ENCODE data around the gene PEPD. TPM values are rescaled to one million over a fixed set of nuclear protein-coding genes. Genes with fewer than 3 reads are reported as not detected.
A peak's percentile ranks its signal among the peaks of the same experiment; 100 is the strongest.

PEPD gene
- total RNA-seq, 2 experiments from 2014 or later: 17.5 to 23.0 TPM

DNA sequence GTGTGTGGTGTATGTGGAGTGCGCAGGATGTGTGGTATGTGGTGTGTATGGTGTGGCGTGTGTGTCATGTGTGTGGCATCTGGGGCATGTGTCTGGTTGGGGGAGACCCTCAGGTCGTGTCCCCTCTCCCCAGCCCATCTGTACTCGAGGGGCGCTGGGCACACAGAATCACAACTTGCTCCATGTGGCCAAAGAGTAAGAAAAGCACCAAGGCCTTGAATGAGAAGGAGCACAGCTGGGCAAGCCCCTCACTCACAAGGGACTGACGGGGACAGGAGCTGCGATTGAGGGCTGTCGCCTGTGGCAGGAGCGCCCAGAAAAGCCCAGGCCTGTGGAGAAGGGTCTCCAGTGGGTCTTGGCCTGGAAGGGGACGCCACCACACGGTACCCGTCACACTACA is 62.8 kb downstream of the PEPD start:
- ChIA-PET CTCF (no interaction called here), POLR2A (no interaction called here)
- Mint-ChIP-seq H3K4me1 (ENCODE audit: low read depth) (no peaks in the 10 kb centered on the region), H3K9me3 (no peaks in the 10 kb centered on the region), H3K27me3 (no peaks in the 10 kb centered on the region), H3K27ac (no peak overlapping the region), H3K36me3 (ENCODE audit: low read depth) (peaks cover 25% of the 10 kb centered on the region), H3K4me3 (no peak overlapping the region)
- TF ChIP-seq, protein P1, sequence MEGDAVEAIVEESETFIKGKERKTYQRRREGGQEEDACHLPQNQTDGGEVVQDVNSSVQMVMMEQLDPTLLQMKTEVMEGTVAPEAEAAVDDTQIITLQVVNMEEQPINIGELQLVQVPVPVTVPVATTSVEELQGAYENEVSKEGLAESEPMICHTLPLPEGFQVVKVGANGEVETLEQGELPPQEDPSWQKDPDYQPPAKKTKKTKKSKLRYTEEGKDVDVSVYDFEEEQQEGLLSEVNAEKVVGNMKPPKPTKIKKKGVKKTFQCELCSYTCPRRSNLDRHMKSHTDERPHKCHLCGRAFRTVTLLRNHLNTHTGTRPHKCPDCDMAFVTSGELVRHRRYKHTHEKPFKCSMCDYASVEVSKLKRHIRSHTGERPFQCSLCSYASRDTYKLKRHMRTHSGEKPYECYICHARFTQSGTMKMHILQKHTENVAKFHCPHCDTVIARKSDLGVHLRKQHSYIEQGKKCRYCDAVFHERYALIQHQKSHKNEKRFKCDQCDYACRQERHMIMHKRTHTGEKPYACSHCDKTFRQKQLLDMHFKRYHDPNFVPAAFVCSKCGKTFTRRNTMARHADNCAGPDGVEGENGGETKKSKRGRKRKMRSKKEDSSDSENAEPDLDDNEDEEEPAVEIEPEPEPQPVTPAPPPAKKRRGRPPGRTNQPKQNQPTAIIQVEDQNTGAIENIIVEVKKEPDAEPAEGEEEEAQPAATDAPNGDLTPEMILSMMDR (IDR thresholded peaks at IDR 0.05): no peak
- Histone ChIP-seq H3K9me3 (ENCODE audit: control insufficient read depth in 1 of 2, insufficient read depth in 1 of 2, low read length in 2 of 2) (no peaks in the 10 kb centered on the region), H3K27ac (ENCODE audit: low read depth in 1 of 2, low read length in 2 of 2) (no peak overlapping the region), H3K4me1 (ENCODE audit: insufficient read depth, low read length) (no peaks in the 10 kb centered on the region), H3K4me3 (ENCODE audit: low read length) (no peak overlapping the region), H3K27me3 (ENCODE audit: control insufficient read depth in 1 of 2, insufficient read depth in 2 of 2, low read length in 2 of 2) (no peaks in the 10 kb centered on the region), H3K36me3 (ENCODE audit: insufficient read depth, low read length) (peaks cover 7% of the 10 kb centered on the region)
- intact Hi-C loops (cut with DNase I, micrococcal nuclease): no loop called here
- DNase-seq: peak in 1 of 14 experiments; percentile 2
- ATAC-seq (ENCODE audit: poor library complexity): no peak

DNA sequence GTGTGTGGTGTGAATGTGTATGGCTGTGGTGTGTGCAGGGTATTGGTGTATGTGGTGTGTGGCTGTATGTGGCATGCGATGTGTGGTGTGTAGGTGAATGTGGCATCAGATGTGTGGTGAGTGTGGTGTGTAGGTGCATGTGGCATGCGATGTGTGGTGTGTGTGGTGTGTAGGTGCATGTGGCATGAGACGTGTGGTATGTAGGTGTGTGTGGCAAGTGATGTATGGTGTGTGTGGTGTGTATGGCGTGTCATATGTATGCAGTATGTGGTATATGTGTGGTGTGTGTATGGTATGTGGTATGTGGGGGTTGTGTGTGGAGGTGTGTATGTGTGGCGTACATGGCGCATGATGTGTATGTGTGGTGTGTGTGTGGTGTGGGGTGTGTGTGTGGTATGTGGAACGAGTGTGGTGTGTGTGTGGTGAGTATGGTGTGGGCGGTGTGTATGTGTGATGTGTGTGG is 63.4 kb downstream of the PEPD start:
- peaks cover 22% of the 10 kb centered on the region for H3K36me3 Mint-ChIP-seq (ENCODE audit: low read depth)
- ATAC-seq (ENCODE audit: poor library complexity): no peak

DNA sequence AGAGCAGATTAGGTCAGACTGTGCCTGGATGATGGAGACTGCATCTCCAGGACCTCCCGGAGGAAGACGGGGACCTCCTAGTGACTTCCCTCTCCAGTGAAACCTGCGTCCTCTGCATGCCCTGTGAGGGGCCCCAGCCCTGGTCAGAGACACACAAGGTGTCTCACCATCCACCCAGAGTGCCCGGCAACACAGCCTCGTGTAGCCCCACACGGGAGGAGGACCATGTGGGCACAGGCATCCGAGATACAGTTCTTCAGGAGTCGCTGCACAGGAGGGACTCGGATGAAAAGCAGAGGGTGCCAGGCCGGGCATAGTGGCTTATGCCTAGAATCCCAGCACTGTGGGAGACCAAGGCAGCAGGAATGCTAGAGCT is 64.8 kb downstream of the PEPD start:
- H3K4me3 Mint-ChIP-seq: no peak overlapping the region
- peaks cover 1% of the 10 kb centered on the region for H3K36me3 ChIP-seq (ENCODE audit: insufficient read depth, low read length)
- TF ChIP-seq, protein P1 (IDR thresholded peaks at IDR 0.05): no peak
- H3K4me3 ChIP-seq (ENCODE audit: low read length): no peak overlapping the region
- POLR2A ChIA-PET: no interaction called here
- intact Hi-C loops (cut with DNase I, micrococcal nuclease): no loop called here
- no peaks in the 10 kb centered on the region for H3K9me3 Mint-ChIP-seq
- H3K27me3 ChIP-seq (ENCODE audit: control insufficient read depth in 1 of 2, insufficient read depth in 2 of 2, low read length in 2 of 2): no peaks in the 10 kb centered on the region
- DNase-seq: peak in 1 of 14 experiments; percentile 22
- H3K27ac ChIP-seq (ENCODE audit: low read depth in 1 of 2, low read length in 2 of 2): no peak overlapping the region
- no peak for ATAC-seq (ENCODE audit: poor library complexity)
- no peaks in the 10 kb centered on the region for H3K9me3 ChIP-seq (ENCODE audit: control insufficient read depth in 1 of 2, insufficient read depth in 1 of 2, low read length in 2 of 2)
- no peak overlapping the region for H3K27ac Mint-ChIP-seq
- CTCF ChIA-PET: no interaction called here
- peaks cover 14% of the 10 kb centered on the region for H3K36me3 Mint-ChIP-seq (ENCODE audit: low read depth)
- H3K4me1 ChIP-seq (ENCODE audit: insufficient read depth, low read length): no peaks in the 10 kb centered on the region
- H3K27me3 Mint-ChIP-seq: no peaks in the 10 kb centered on the region
- no peaks in the 10 kb centered on the region for H3K4me1 Mint-ChIP-seq (ENCODE audit: low read depth)

More for the DNA sequence above, 63.4 kb downstream of the PEPD start:
- H3K27me3 Mint-ChIP-seq: no peaks in the 10 kb centered on the region
- H3K4me1 Mint-ChIP-seq (ENCODE audit: low read depth): no peaks in the 10 kb centered on the region
- TF ChIP-seq, protein P1 (IDR thresholded peaks at IDR 0.05): no peak
- peak in 1 of 14 experiments; percentile 12 for DNase-seq
- POLR2A ChIA-PET: no interaction called here
- Histone ChIP-seq H3K27ac (ENCODE audit: low read depth in 1 of 2, low read length in 2 of 2) (no peak overlapping the region), H3K9me3 (ENCODE audit: control insufficient read depth in 1 of 2, insufficient read depth in 1 of 2, low read length in 2 of 2) (no peaks in the 10 kb centered on the region), H3K4me3 (ENCODE audit: low read length) (no peak overlapping the region), H3K27me3 (ENCODE audit: control insufficient read depth in 1 of 2, insufficient read depth in 2 of 2, low read length in 2 of 2) (no peaks in the 10 kb centered on the region), H3K36me3 (ENCODE audit: insufficient read depth, low read length) (peaks cover 7% of the 10 kb centered on the region), H3K4me1 (ENCODE audit: insufficient read depth, low read length) (no peaks in the 10 kb centered on the region)
- intact Hi-C loops (cut with DNase I, micrococcal nuclease): no loop called here
- CTCF ChIA-PET: no interaction called here
- H3K27ac Mint-ChIP-seq: no peak overlapping the region
- H3K9me3 Mint-ChIP-seq: no peaks in the 10 kb centered on the region
- no peak overlapping the region for H3K4me3 Mint-ChIP-seq

Measured in CD4-positive, alpha-beta T cell (primary cell).